ENCODE results near the gene HCN2. TPM values are rescaled to one million over a fixed set of nuclear protein-coding genes. Genes with fewer than 3 reads are reported as not detected.

Gene HCN2
- polyA plus RNA-seq, 1 donor from 2014 or later: 4.7 TPM

DNA sequence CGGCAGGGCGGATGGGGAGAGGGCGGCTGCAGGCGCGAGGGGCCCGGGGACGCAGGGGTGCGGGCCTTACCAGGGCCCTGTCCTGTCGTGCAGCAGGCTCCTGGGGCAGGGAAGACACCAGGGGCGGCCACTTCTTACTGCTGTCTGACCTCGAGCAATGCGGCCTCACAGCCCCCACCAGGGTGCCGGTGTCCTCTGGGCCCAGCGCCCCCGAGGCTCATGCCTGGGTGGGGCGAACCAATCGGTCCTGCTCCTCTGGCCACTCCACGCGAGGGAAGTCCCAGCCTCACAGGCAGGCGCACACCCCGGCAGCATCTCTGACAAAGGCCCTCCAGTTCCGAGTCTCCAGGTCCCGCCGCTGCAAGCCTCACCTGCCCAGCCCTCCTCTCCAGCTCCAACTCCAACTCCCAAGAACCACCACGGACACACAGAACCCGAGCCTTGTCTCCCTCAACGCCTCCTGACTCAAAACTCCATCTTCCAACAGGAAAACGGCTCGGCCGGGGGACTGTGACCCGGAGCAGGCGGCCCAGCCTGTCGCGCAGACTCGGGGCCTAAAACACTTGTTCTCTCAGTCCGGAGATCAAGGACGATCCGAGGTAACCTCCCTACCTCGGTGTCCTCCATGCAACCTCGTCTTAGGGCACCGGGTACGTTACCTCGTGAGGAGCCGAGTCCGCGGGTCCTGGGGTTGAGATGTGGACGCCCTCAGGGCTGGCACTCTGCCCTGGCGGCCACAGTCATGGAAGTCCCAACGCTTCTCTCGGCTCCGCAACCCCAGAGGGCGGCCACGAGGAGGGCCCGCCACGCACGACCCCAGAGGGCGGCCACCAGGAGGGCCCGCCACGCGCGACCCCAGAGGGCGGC lies 56.5 kb downstream of the HCN2 start:
- TF ChIP-seq, protein P1, sequence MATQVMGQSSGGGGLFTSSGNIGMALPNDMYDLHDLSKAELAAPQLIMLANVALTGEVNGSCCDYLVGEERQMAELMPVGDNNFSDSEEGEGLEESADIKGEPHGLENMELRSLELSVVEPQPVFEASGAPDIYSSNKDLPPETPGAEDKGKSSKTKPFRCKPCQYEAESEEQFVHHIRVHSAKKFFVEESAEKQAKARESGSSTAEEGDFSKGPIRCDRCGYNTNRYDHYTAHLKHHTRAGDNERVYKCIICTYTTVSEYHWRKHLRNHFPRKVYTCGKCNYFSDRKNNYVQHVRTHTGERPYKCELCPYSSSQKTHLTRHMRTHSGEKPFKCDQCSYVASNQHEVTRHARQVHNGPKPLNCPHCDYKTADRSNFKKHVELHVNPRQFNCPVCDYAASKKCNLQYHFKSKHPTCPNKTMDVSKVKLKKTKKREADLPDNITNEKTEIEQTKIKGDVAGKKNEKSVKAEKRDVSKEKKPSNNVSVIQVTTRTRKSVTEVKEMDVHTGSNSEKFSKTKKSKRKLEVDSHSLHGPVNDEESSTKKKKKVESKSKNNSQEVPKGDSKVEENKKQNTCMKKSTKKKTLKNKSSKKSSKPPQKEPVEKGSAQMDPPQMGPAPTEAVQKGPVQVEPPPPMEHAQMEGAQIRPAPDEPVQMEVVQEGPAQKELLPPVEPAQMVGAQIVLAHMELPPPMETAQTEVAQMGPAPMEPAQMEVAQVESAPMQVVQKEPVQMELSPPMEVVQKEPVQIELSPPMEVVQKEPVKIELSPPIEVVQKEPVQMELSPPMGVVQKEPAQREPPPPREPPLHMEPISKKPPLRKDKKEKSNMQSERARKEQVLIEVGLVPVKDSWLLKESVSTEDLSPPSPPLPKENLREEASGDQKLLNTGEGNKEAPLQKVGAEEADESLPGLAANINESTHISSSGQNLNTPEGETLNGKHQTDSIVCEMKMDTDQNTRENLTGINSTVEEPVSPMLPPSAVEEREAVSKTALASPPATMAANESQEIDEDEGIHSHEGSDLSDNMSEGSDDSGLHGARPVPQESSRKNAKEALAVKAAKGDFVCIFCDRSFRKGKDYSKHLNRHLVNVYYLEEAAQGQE (IDR thresholded peaks at IDR 0.05; ENCODE audit: borderline replicate concordance): no peak
- TF ChIP-seq RAD21 (conservative IDR thresholded peaks at IDR 0.05) (no peak), POLR2AphosphoS5 (IDR thresholded peaks at IDR 0.05) (no peak), SMC3 (conservative IDR thresholded peaks at IDR 0.05; ENCODE audit: poor library complexity) (no peak), MXI1 (conservative IDR thresholded peaks at IDR 0.05; ENCODE audit: poor library complexity, severe bottlenecking) (no peak), TAF1 (IDR thresholded peaks at IDR 0.05; ENCODE audit: low read depth) (no peak), EZH2 (IDR thresholded peaks at IDR 0.05; ENCODE audit: borderline replicate concordance, insufficient read depth, low read length, poor library complexity, severe bottlenecking) (no peak), EP300 (conservative IDR thresholded peaks at IDR 0.05; ENCODE audit: poor library complexity, severe bottlenecking) (no peak)
- TF ChIP-seq, protein P2, sequence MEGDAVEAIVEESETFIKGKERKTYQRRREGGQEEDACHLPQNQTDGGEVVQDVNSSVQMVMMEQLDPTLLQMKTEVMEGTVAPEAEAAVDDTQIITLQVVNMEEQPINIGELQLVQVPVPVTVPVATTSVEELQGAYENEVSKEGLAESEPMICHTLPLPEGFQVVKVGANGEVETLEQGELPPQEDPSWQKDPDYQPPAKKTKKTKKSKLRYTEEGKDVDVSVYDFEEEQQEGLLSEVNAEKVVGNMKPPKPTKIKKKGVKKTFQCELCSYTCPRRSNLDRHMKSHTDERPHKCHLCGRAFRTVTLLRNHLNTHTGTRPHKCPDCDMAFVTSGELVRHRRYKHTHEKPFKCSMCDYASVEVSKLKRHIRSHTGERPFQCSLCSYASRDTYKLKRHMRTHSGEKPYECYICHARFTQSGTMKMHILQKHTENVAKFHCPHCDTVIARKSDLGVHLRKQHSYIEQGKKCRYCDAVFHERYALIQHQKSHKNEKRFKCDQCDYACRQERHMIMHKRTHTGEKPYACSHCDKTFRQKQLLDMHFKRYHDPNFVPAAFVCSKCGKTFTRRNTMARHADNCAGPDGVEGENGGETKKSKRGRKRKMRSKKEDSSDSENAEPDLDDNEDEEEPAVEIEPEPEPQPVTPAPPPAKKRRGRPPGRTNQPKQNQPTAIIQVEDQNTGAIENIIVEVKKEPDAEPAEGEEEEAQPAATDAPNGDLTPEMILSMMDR (IDR thresholded peaks at IDR 0.05; ENCODE audit: poor library complexity, severe bottlenecking): no peak
- Histone ChIP-seq H4K20me1 (ENCODE audit: insufficient read depth) (no peaks in the 10 kb centered on the region), H3K27me3 (ENCODE audit: insufficient read depth, low read depth, low read length) (no peaks in the 10 kb centered on the region), H3K4me2 (ENCODE audit: low read length) (no peak overlapping the region), H3K27ac (ENCODE audit: low read length) (no peak overlapping the region), H3K79me2 (replicated peaks; ENCODE audit: insufficient read depth, low read length) (no peaks in the 10 kb centered on the region), H3K9me3 (ENCODE audit: low read length) (no peaks in the 10 kb centered on the region), H3K36me3 (ENCODE audit: insufficient read depth, low read length) (no peaks in the 10 kb centered on the region), H3K9me2 (ENCODE audit: insufficient read depth, low read length) (no peaks in the 10 kb centered on the region), H3F3A (ENCODE audit: insufficient read depth, low read length, poor library complexity, severe bottlenecking) (no peaks in the 10 kb centered on the region), H2AFZ (ENCODE audit: low read depth, low read length) (no peak overlapping the region), H3K9ac (ENCODE audit: low read length) (no peak overlapping the region), H3K4me3 (ENCODE audit: low read length) (no peak overlapping the region)

DNA sequence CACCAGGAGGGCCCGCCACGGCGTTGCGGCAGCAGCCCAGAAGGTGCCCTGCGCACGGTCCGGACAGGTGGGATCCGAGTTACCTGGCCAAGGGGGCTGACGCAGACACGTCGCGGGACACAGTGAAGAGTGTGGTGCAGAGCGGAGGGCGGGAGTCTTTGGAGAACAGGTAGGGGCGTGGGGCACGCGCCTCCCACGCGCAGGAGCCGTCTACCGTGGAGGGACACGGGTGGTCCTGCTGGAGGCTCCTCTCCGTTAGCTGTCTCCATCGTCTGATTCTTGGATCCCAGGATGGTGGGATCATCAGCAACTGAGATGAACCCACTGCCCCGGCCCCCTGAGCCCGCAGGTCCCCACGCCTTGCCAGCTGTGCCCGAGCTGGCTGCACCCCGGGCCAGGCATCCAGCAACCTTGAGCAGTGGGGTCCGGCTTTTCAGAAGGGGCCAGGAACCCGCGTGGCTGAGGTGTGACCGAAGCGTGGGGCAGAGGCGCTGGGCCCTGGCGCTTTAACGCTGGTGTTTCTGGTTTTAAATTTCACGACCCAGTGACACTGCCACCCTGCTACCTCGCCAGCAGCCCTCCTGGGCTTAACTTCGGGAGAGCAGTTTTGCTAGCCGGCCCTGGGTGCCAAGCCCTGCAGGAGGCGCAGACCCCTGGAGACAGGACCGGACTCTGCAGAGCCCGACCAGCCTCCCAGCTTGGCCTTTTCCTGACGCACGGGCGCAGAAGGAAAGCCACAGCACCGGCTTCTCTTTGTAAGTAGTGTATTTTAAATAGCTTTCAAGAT lies 57.3 kb downstream of the HCN2 start:
- H3K27ac ChIP-seq (ENCODE audit: low read length): no peak overlapping the region
- H3K4me3 ChIP-seq (ENCODE audit: low read length): no peak overlapping the region
- no peaks in the 10 kb centered on the region for H3K27me3 ChIP-seq (ENCODE audit: insufficient read depth, low read depth, low read length)
- H2AFZ ChIP-seq (ENCODE audit: low read depth, low read length): no peak overlapping the region
- H3K4me2 ChIP-seq (ENCODE audit: low read length): no peak overlapping the region
- no peaks in the 10 kb centered on the region for H3K79me2 ChIP-seq (replicated peaks; ENCODE audit: insufficient read depth, low read length)
- H3K9ac ChIP-seq (ENCODE audit: low read length): no peak overlapping the region
- no peaks in the 10 kb centered on the region for H3K9me3 ChIP-seq (ENCODE audit: low read length)
- H3F3A ChIP-seq (ENCODE audit: insufficient read depth, low read length, poor library complexity, severe bottlenecking): no peaks in the 10 kb centered on the region
- TF ChIP-seq, protein P2 (IDR thresholded peaks at IDR 0.05; ENCODE audit: poor library complexity, severe bottlenecking): no peak
- TF ChIP-seq MXI1 (conservative IDR thresholded peaks at IDR 0.05; ENCODE audit: poor library complexity, severe bottlenecking) (no peak), EP300 (conservative IDR thresholded peaks at IDR 0.05; ENCODE audit: poor library complexity, severe bottlenecking) (no peak), TAF1 (IDR thresholded peaks at IDR 0.05; ENCODE audit: low read depth) (no peak), POLR2AphosphoS5 (IDR thresholded peaks at IDR 0.05) (no peak), RAD21 (conservative IDR thresholded peaks at IDR 0.05) (no peak), SMC3 (conservative IDR thresholded peaks at IDR 0.05; ENCODE audit: poor library complexity) (no peak), EZH2 (IDR thresholded peaks at IDR 0.05; ENCODE audit: borderline replicate concordance, insufficient read depth, low read length, poor library complexity, severe bottlenecking) (no peak)
- TF ChIP-seq, protein P1 (IDR thresholded peaks at IDR 0.05; ENCODE audit: borderline replicate concordance): no peak
- no peaks in the 10 kb centered on the region for H4K20me1 ChIP-seq (ENCODE audit: insufficient read depth)
- no peaks in the 10 kb centered on the region for H3K36me3 ChIP-seq (ENCODE audit: insufficient read depth, low read length)
- H3K9me2 ChIP-seq (ENCODE audit: insufficient read depth, low read length): no peaks in the 10 kb centered on the region

Measured in neural cell (in vitro differentiated cells).